NOMO-1 treated with dmso at 0.1 percent for 144 hours (cell line): Measurements from ENCODE around the gene SMAD5.

Source experiments
- DNase-seq: peaks from one replicate; lab custom pipeline; 2025; ENCODE audit not compliant: unreplicated experiment; lab: John Stamatoyannopoulos, UW

Gene SMAD5

DNA sequence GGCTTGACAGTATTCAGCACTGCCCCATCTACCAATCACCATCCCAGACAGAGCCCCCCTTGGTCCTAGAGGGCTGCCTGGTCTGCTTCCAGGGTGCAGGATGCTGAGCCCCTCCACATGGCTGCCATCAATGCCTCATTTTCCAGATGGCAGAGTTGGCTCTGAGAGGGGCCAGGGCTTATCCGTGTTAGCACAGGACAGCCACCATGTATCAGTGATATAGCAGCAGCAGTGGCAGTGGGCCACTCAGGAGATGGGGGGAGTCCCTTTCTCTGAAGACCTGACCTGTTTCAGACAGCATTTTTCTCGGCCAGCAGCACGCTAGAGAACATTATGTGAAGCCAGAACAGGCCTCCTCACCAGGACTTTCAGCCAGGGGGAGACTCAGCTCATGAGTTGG lies 61.9 kb downstream of the SMAD5 start:
- DNase-seq: no peak

DNA sequence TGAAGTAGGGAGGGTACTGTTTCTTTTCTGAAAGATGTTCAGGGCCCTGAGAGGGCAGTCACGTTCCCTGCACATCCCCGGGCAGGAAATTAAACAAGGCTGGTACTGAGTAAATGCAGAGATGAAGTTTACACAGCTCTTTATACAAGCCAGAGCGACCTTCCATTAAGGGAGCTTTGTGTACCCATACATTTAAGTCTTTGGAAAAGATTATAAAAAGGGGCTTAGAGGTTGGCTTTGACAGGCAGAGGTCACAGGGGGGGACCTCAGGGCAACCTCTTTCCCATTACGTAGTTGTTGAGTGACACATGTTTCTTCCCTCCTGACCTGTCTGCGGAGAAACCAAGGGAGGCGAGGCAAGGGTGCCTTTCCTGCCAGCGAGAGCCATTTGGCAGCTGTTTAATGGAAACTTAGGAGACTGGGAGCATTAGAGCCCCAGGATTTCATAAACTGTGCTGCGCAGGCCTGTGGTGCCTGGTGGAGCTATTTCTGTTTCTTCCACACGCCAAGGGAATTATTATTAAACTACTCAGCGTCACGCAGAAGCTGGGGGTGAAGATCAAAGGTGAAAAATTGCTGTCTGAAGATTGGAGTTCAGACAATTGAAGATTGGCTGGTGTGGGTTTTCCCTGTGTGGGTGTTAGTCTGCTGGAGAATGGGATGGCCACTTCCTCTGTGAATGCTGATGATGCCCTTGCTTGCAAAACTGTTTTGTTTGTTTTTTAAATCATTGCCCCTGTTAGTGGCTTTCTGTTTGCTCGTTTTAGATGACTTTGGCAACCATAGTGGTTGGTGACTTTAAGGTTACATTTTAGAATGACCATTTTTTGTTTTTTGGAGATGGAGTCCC lies 63.6 kb downstream of the SMAD5 start:
- DNase-seq: no peak

- no peak for DNase-seq
These were observed 65.0 kb downstream of the SMAD5 start for GRCh38 chr5:136197462-136198142.

DNA sequence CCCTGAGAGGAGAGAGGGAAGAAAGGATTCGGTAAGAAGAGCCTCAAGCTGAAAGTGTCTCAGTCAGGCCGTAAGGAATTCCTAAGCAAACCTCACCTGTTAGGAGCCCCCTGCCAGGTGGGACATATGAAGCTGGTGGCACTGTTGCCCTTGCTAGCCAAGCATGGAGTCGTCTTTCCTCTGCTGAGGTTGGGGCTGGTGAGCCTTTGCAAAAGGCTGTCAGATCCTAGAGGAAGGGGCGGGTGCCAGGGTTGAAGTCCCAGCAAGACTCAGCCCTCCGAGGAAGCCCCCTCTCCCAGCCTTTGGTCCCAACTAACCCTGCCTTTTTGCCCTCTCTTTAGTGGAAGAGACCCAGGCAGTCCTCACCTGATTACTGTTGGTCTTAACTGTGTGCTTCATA lies 65.8 kb downstream of the SMAD5 start:
- DNase-seq: no peak

DNA sequence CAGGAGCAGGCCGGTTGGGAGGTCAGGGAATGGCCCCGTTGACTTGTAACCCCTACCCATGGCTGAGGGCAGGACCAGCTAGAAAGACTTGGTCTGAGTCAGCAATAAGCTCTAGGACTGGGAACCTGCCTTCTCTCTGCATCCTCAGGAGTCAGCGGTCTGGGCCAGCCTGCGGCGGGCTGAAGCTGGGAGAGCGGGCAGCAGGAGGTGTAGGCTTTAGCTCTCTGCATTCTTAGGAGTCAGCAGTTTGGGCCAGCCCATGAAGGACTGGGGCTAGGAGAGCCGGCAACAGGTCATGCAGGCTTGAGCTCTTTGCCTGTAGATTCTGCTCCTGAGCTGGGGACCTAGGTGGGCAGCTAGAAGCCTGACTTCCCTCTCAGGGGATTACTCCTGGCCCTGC lies 66.8 kb downstream of the SMAD5 start:
- DNase-seq: no peak

- no peak for DNase-seq
These were observed 67.5 kb downstream of the SMAD5 start for GRCh38 chr5:136200130-136200529.

DNA sequence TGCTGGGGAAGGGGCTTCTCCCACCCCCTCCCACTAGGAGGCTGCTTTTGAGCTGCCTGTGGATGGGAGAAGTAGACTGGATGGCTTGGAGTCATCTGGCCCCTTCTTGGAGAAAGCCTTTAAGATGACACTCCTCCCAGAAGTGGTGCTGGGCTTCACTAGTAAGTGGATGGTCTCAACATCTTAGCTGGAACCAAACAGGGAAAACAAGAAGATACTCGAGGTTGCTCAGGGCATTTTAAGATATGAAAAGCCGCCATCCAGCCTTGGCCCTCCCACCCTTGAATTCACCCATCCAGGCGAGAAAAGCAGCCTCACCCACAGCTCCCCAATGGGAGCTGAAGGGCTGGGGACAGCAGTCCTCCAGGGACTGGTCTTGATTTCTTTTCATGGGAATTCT lies 68.1 kb downstream of the SMAD5 start:
- DNase-seq: no peak

DNA sequence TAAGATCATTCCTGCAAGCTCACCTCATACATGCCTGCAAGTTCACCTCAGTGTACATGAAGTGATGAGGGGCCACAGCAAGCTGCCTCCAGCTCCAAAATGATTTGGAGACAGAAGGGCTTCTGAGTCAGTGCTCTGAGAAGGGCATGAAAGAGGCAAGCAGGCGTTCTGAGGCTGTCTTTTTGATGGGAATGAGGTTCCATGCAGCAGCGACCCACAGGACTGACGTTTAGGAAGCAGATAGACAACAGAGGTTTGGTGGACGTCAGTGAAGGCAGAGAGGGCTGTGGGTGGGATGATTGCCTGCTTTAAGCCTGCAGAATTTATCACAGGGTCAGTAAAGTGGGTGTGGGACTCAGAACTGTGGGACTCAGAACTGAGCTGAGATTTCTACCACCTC lies 69.2 kb downstream of the SMAD5 start:
- no peak for DNase-seq

DNA sequence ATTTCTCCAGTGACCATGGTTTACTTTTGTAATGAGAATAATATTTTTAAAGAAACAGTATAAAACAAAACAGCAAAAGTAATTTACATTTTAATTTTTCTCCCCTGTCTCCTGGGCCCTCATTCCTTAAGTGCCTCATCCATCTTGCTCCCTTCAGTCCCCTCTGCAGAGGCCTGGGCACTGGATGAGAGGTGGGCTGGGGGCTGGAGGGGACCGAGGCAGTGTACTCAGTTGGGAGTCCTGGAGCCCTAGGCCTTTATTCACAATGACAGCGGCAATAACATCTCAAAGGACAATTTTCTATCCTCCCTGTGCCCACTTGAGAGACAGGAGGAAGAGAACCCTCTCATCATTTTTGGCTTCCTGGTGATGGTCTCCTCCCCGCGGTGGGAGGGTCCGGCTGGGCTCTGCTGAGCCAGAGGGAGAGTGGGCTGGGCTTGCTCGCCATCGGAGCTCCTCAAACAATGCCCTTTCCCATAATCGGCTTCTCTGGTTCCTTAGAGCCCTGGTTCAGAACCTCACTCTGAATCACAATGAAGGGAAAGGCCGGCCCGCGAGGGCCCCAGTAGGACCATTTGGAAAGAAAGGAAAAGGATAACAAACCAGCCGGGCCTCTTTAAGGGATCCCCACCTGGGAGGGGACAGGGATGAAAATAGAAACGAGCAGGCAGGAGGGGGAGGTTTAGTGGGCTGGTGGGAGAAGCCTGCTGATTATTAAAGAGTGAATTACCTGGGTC lies 70.0 kb downstream of the SMAD5 start:
- no peak for DNase-seq

GRCh38 chr5:136203303-136203922 lies 70.8 kb downstream of the SMAD5 start:
- no peak for DNase-seq

DNA sequence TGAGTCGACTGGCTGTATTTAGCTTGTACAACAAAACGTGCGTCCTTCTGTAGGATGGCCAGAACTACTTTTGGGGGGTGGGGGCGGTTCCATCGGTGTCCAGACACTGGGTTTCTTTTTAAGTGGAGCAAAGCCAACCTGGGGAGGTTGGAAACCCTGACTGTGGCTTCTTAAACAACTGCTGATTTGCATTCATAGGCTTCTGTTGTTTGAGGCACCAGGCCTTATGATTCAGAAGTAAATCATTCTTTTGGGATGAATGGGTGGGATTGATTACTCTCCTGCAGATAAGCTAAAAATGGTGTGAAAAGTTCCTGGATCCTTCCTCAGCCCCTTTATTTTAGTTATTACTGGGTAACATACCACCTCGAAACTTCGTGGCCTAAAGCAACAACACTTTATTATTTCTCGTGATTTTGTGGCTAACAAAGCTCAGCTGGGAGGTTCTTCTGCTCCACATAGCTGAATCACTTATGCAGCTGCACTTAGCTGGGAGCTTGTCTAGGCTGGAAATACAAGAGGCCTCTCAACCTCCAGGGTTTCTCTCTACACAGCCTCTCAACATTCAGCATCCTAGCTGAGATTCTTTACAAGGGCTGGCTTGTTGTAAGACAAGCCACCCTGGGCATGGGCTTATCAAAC lies 72.5 kb downstream of the SMAD5 start:
- no peak for DNase-seq

DNA sequence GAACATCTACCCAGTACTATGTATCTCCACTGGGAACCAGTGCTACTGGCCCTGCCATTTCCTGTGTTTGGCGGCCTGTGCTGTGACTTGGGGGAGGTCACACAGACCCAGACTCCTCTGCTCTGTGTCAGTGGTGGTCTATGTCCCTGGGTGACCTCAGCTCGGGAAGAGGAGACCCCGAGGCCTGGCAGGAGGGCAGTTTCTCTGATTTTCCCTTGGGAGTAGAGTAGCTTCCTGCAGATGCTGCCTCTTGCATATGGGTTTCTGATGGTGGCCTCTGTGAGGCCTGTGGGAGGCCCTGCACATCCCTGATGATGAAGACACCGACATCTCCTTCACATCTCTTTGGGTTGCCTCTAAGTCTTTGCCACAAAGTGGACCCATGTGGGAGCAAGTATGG lies 73.3 kb downstream of the SMAD5 start:
- DNase-seq: no peak

- no peak for DNase-seq
These were observed 73.7 kb downstream of the SMAD5 start for GRCh38 chr5:136206361-136206760.

DNA sequence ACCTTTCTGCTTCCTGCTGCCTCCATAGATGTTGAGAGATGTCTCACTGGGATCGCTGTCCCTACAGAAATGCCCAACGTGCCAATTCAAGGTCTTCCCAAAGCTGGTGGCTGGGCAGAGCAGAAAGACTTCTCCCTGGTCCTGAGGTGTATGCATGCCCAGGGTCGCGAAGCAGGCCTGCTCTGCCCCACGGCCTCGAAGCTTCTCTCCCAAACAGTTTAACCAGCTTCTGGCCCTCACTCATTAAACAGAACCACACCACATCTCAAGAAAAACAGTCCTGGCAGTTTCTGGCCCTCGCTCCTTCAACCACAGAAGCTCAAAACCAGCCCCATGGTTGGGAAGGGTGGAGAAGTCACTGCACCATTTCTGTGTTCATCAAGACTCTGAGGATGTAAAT lies 75.0 kb downstream of the SMAD5 start:
- no peak for DNase-seq

DNA sequence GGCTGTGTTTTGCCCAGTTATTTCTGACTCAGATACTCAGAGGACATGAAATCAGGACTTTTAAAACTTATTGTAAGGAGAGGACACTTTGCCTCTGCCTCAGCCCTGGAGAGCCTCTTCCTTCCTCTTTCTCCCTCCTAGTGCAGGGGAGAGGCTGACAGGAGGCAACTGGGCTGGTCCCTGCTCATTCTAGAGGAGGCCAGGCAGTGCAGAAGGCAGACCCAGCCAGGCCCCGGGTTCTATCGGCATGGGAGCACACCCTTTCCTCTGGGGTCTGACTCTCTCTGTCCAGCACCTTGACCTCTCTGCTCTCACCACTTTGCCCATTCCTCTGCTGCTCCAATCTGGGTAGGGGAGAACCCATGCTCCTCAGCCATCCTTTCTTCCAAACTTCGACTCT lies 76.3 kb downstream of the SMAD5 start:
- DNase-seq: peak; percentile 33

DNA sequence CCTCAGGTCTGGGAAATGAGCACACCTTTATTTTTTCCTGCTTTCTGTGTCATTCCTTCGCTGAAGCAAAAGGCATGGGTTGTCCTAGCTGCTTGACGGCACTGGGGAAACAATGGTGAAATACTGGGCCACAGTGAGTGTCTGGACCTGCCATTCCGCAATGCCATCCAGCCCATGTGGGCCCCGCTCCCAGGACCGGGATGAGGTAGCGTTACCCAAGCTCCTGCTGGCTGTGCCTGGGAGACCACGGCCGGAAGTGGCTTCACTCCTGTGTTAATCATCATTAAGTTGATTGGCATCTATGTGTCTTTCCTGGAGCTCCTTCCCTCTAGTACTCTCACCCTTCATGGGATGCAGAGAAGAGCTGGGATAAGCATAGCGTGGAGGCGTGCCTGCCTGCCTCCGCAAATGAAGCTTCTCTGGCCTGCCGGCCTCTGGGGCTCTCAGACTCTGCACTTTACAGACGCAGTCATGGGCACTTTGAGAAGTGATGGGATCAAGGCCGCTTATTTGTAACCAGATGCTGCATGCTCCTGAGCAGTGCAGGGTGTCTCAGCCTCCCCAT lies 76.8 kb downstream of the SMAD5 start:
- no peak for DNase-seq

GRCh38 chr5:136210259-136210658 lies 77.6 kb downstream of the SMAD5 start:
- DNase-seq: no peak

GRCh38 chr5:136211282-136212040 lies 78.8 kb downstream of the SMAD5 start:
- no peak for DNase-seq

GRCh38 chr5:136212252-136212721 lies 79.6 kb downstream of the SMAD5 start:
- no peak for DNase-seq
